Measurements from ENCODE around the gene RHOA. TPM values are rescaled to one million over a fixed set of nuclear protein-coding genes. Genes with fewer than 3 reads are reported as not detected.
"Not testable (repeated sequence)": the region's sequence is repeated elsewhere in the genome, so short reads cannot be mapped to it uniquely, and the experiment has no call there.

Gene RHOA
- total RNA-seq, 4 donors from 2014 or later: 532 to 825 (median 698) TPM

DNA sequence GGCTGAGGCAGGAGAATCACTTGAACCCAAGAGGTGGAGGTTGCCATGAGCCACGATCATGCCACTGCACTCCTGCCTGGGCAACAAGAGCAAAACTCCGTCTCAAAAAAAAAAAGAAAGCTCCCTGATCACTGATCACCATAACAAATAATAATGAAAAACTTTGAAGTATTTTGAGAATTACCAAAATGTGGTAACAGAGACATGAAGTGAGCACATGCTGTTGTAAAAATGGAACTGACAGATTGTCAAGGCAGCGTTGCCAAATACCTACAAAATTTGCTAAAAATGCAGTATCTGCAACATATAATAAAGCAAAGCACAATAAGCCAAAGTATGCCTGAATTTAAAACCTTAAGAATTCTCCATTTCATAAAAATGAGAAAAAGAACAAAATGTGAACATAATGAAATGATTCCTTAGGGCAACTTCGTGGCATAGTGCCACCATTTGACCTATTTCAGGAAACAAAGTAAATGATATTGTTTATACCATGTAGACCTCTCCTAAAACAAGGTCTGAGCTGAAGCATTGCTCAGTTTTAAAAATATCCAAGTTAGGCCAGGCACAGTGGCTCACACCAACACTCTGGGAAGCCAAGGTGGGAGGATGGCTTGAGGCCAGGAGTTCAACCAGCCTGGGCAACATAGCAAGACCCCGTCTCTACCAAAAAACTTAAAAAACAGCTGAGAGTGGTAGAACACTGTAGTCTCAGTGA is 77.7 kb downstream of the RHOA start:
- Histone ChIP-seq H3K4me3 (no peak overlapping the region), H3K36me3 (peaks cover 0 to 76% (median 4%) of the 10 kb centered on the region in 3 donors), H3K4me1 (peaks cover 0 to 26% (median 7%) of the 10 kb centered on the region in 4 donors), H3K27me3 (no peaks in the 10 kb centered on the region), H3K9me3 (no peaks in the 10 kb centered on the region), H3K27ac (no peak overlapping the region)
- no peak for DNase-seq (ENCODE audit: low spot score in 2 of 2)
- no peak for TF ChIP-seq POLR2A (IDR thresholded peaks at IDR 0.05)
- TF ChIP-seq EP300 (IDR thresholded peaks at IDR 0.05): no peak
- TF ChIP-seq, protein P1, sequence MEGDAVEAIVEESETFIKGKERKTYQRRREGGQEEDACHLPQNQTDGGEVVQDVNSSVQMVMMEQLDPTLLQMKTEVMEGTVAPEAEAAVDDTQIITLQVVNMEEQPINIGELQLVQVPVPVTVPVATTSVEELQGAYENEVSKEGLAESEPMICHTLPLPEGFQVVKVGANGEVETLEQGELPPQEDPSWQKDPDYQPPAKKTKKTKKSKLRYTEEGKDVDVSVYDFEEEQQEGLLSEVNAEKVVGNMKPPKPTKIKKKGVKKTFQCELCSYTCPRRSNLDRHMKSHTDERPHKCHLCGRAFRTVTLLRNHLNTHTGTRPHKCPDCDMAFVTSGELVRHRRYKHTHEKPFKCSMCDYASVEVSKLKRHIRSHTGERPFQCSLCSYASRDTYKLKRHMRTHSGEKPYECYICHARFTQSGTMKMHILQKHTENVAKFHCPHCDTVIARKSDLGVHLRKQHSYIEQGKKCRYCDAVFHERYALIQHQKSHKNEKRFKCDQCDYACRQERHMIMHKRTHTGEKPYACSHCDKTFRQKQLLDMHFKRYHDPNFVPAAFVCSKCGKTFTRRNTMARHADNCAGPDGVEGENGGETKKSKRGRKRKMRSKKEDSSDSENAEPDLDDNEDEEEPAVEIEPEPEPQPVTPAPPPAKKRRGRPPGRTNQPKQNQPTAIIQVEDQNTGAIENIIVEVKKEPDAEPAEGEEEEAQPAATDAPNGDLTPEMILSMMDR (IDR thresholded peaks at IDR 0.05): no peak
- WGBS, 2 donors: 84 to 90% methylated on average over 5 of the region's 5 CpGs

DNA sequence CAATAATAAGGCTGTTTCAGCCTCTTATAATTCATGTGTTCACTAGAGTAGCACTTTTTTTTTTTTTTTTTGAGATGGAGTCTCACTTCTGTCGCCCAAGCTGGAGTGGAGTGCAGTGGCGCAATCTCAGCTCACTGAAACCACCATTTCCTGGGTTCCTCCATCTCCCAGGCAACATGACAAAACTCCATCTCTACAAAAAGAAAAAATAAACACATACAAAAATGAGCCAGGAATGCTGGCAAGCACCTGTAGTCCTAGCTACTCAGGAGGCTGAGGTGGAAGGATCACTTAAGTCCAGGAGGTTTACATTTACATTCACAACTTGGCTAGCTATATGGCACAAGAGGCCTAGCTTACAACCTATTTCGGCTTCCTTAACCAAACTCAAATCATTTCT is 78.7 kb downstream of the RHOA start:
- TF ChIP-seq, protein P1 (IDR thresholded peaks at IDR 0.05): no peak
- TF ChIP-seq EP300 (IDR thresholded peaks at IDR 0.05) (no peak), POLR2A (IDR thresholded peaks at IDR 0.05) (no peak)
- H3K36me3 ChIP-seq: peaks cover 0 to 86% (median 4%) of the 10 kb centered on the region in 3 donors
- no peak overlapping the region for H3K4me3 ChIP-seq
- no peaks in the 10 kb centered on the region for H3K9me3 ChIP-seq
- 79 to 87% methylated on average over 3 of the region's 3 CpGs for WGBS, 2 donors
- DNase-seq (ENCODE audit: low spot score in 2 of 2): no peak
- no peak overlapping the region for H3K27ac ChIP-seq
- peaks cover 0 to 16% (median under 1%) of the 10 kb centered on the region in 4 donors for H3K4me1 ChIP-seq
- H3K27me3 ChIP-seq: no peaks in the 10 kb centered on the region

DNA sequence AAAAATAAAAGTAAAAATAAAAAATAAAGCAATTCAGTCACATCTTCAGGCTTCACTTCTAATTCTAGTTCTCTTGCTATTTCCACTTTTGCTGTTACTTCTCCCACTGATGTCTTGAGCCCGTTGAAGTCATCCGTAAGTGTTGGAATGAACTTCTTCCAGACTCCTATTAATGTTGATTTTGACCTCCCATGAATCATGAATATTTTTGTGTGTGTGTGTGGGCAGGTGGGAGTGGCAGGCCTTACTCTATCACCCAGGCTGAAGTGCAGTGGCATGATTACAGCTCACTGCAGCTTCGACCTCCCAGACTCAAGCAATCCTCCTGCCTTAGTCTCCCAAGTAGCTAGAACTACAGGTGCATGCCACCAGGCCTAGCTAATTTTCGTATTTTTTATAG is 82.6 kb downstream of the RHOA start:
- H3K9me3 ChIP-seq: no peaks in the 10 kb centered on the region
- peaks cover 0 to 100% (median 35%) of the 10 kb centered on the region in 3 donors for H3K36me3 ChIP-seq
- no peak overlapping the region for H3K4me3 ChIP-seq
- no peaks in the 10 kb centered on the region for H3K4me1 ChIP-seq
- no peak overlapping the region for H3K27ac ChIP-seq
- no peak for DNase-seq (ENCODE audit: low spot score in 2 of 2)
- H3K27me3 ChIP-seq: no peaks in the 10 kb centered on the region
- TF ChIP-seq, protein P1 (IDR thresholded peaks at IDR 0.05): no peak
- TF ChIP-seq EP300 (IDR thresholded peaks at IDR 0.05): no peak
- TF ChIP-seq POLR2A (IDR thresholded peaks at IDR 0.05): no peak
- 79 to 80% methylated on average over 4 of the region's 4 CpGs for WGBS, 2 donors

DNA sequence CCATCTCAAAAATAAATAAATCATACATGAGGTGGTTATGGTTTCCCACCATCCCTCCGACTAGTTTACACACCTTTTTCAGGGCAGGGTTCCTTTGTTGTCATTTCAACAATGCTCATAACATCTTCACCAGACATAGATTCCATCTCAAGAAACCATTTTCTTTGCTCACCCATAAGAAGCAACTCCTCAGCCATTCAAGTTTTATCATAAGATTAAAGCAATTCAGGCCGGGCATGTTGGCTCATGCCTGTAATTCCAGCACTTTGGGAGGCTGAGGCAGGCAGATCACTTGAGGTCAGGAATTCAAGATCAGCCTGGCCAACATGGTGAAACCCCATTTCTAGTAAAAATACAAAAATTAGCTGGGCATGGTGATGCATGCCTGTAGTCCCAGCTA is 83.4 kb downstream of the RHOA start:
- H3K27ac ChIP-seq; DNase-seq (ENCODE audit: low spot score in 2 of 2); H3K4me1 ChIP-seq; H3K27me3 ChIP-seq; H3K9me3 ChIP-seq; H3K4me3 ChIP-seq: not testable (repeated sequence)
- H3K36me3 ChIP-seq: peaks cover 0 to 100% (median 43%) of the 10 kb centered on the region in 3 donors
- 76 to 88% methylated on average over 2 of the region's 2 CpGs for WGBS, 2 donors

DNA sequence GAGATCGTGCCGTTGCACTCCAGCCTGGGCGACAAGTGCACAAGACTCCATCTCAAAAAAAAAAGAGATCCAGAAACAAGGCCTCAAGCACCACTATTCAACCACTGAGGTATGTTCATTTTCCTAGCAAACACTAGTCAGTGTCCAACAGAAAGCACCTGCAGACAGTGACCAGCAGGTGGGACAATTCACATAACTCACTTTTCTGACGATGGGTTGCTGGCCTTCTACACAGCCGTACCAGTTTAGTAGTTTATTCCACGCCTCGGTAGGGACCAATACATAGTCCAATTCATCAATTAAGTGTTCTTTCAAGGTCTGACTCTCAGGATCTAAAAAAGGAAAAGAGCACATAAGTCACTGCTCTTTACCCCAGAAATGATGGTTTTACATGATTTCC is 84.3 kb downstream of the RHOA start:
- no peaks in the 10 kb centered on the region for H3K4me1 ChIP-seq
- WGBS, 2 donors: 82% methylated on average over 7 of the region's 7 CpGs
- H3K9me3 ChIP-seq: no peaks in the 10 kb centered on the region
- no peak for DNase-seq (ENCODE audit: low spot score in 2 of 2)
- H3K4me3 ChIP-seq: no peak overlapping the region
- TF ChIP-seq POLR2A (IDR thresholded peaks at IDR 0.05) (no peak), EP300 (IDR thresholded peaks at IDR 0.05) (no peak)
- TF ChIP-seq, protein P1 (IDR thresholded peaks at IDR 0.05): no peak
- H3K36me3 ChIP-seq: peaks cover 0 to 100% (median 43%) of the 10 kb centered on the region in 3 donors
- no peaks in the 10 kb centered on the region for H3K27me3 ChIP-seq
- H3K27ac ChIP-seq: no peak overlapping the region

All from tibial nerve (tissue), 4 donors.